Measurements from ENCODE around the gene CDC42EP2. TPM values are rescaled to one million over a fixed set of nuclear protein-coding genes. Genes with fewer than 3 reads are reported as not detected.
A peak's percentile ranks its signal among the peaks of the same experiment; 100 is the strongest.

The CDC42EP2 gene
- total RNA-seq, 4 donors from 2014 or later: 9.1 to 22.7 (median 14.5) TPM

- TF ChIP-seq CTCF (IDR thresholded peaks at IDR 0.05): no peak
- no peak for TF ChIP-seq POLR2A (IDR thresholded peaks at IDR 0.05)
- TF ChIP-seq EP300 (IDR thresholded peaks at IDR 0.05; ENCODE audit: low read depth): no peak
- TF ChIP-seq POLR2AphosphoS5 (IDR thresholded peaks at IDR 0.05): no peak
- Histone ChIP-seq H3K36me3 (no peaks in the 10 kb centered on the region), H3K27me3 (no peaks in the 10 kb centered on the region), H3K4me3 (no peak overlapping the region), H3K9me3 (no peaks in the 10 kb centered on the region), H3K4me1 (peaks cover 0 to 16% (median 10%) of the 10 kb centered on the region in 4 donors), H3K27ac (peak overlapping the region; percentile 29 to 66 (median 37))
- intact Hi-C loops (cut with DNase I; ENCODE audit: low total_unique reads) (no loop called here), in situ Hi-C loops (cut with MboI; ENCODE audit: low pct_ligation_motif_present in 1 of 4, low pct_unique_long_range_greater_than_20kb in 1 of 4, low sequenced_read_pairs in 3 of 4) (loop anchor here in 2 of 4 donors (10.0 kb wide), 2 partner anchors 52 to 152 kb away; no protein-coding TSS in a partner anchor)
- DNase-seq: peak; percentile 60
- 63 to 68% methylated on average over 8 to 10 of the region's 10 CpGs for WGBS, 2 donors (ENCODE audit: low coverage in 1 of 2)
Measured at GRCh38 chr11:65362320-65362931, 47.8 kb downstream of the CDC42EP2 start.

- Histone ChIP-seq H3K4me1 (peaks cover 0 to 17% (median 12%) of the 10 kb centered on the region in 4 donors), H3K27ac (peak overlapping the region; percentile 29 to 66 (median 37)), H3K9me3 (no peaks in the 10 kb centered on the region), H3K27me3 (no peaks in the 10 kb centered on the region), H3K4me3 (no peak overlapping the region), H3K36me3 (no peaks in the 10 kb centered on the region)
- TF ChIP-seq CTCF (IDR thresholded peaks at IDR 0.05) (no peak), EP300 (IDR thresholded peaks at IDR 0.05; ENCODE audit: low read depth) (no peak), POLR2A (IDR thresholded peaks at IDR 0.05) (no peak), POLR2AphosphoS5 (IDR thresholded peaks at IDR 0.05) (no peak)
- in situ Hi-C loops (cut with MboI; ENCODE audit: low pct_ligation_motif_present in 1 of 4, low pct_unique_long_range_greater_than_20kb in 1 of 4, low sequenced_read_pairs in 3 of 4) (loop anchor here in 2 of 4 donors (10.0 kb wide), 2 partner anchors 52 to 152 kb away; no protein-coding TSS in a partner anchor), intact Hi-C loops (cut with DNase I; ENCODE audit: low total_unique reads) (no loop called here)
- no peak for DNase-seq
- WGBS, 2 donors (ENCODE audit: low coverage in 1 of 2): 88% methylated on average over 6 of the region's 6 CpGs; no CpG with 5 or more reads in 1 of the 2 donors
Measured at GRCh38 chr11:65362966-65363365, 48.3 kb downstream of the CDC42EP2 start.

- Histone ChIP-seq H3K4me1 (peaks cover 0 to 17% (median 12%) of the 10 kb centered on the region in 4 donors), H3K36me3 (no peaks in the 10 kb centered on the region), H3K27ac (no peak overlapping the region), H3K4me3 (no peak overlapping the region), H3K27me3 (no peaks in the 10 kb centered on the region), H3K9me3 (no peaks in the 10 kb centered on the region)
- no peak for DNase-seq
- intact Hi-C loops (cut with DNase I; ENCODE audit: low total_unique reads) (no loop called here), in situ Hi-C loops (cut with MboI; ENCODE audit: low pct_ligation_motif_present in 1 of 4, low pct_unique_long_range_greater_than_20kb in 1 of 4, low sequenced_read_pairs in 3 of 4) (loop anchor here in 2 of 4 donors (10.0 kb wide), 2 partner anchors 51 to 151 kb away; no protein-coding TSS in a partner anchor)
- TF ChIP-seq POLR2A (IDR thresholded peaks at IDR 0.05) (no peak), CTCF (IDR thresholded peaks at IDR 0.05) (no peak), POLR2AphosphoS5 (IDR thresholded peaks at IDR 0.05) (no peak), EP300 (IDR thresholded peaks at IDR 0.05; ENCODE audit: low read depth) (no peak)
- 64 to 69% methylated on average over 3 of the region's 3 CpGs for WGBS, 2 donors (ENCODE audit: low coverage in 1 of 2)
Measured at GRCh38 chr11:65363770-65364169, 49.1 kb downstream of the CDC42EP2 start.

GRCh38 chr11:65366340-65366773 lies 51.7 kb downstream of the CDC42EP2 start:
- 0 to 2% methylated on average over 1 to 4 of the region's 4 CpGs for WGBS, 2 donors (ENCODE audit: low coverage in 1 of 2)
- peak overlapping the region; percentile 11 to 71 (median 50) for H3K27ac ChIP-seq
- intact Hi-C loops (cut with DNase I; ENCODE audit: low total_unique reads): loop anchor here (5.0 kb wide), 1 partner anchor 146 kb away; no protein-coding TSS in a partner anchor

More at GRCh38 chr11:65366340-65366773, 51.7 kb downstream of the CDC42EP2 start:
- H3K27me3 ChIP-seq: no peaks in the 10 kb centered on the region
- DNase-seq: peak; percentile 54
- H3K4me3 ChIP-seq: no peak overlapping the region
- no peaks in the 10 kb centered on the region for H3K36me3 ChIP-seq
- TF ChIP-seq CTCF (IDR thresholded peaks at IDR 0.05) (peak; percentile 78 to 95 (median 84)), EP300 (IDR thresholded peaks at IDR 0.05; ENCODE audit: low read depth) (no peak), POLR2AphosphoS5 (IDR thresholded peaks at IDR 0.05) (peak in 1 of 3 donors; percentile 31)
- in situ Hi-C loops (cut with MboI; ENCODE audit: low pct_ligation_motif_present in 1 of 4, low pct_unique_long_range_greater_than_20kb in 1 of 4, low sequenced_read_pairs in 3 of 4): loop anchor here in 3 of 4 donors (5.0 to 10.0 kb wide), 3 partner anchors 48 to 148 kb away; no protein-coding TSS in a partner anchor
- H3K9me3 ChIP-seq: no peaks in the 10 kb centered on the region
- H3K4me1 ChIP-seq: peaks cover 0 to 21% (median 12%) of the 10 kb centered on the region in 4 donors
